Right hindlimb (tissue), 1 donor: ENCODE results near the gene NCK2.

ENCODE experiments used
- DNase-seq: peaks from one replicate; pipeline ENCODE4 v3.0.0-alpha.2; 2018

Gene NCK2

DNA sequence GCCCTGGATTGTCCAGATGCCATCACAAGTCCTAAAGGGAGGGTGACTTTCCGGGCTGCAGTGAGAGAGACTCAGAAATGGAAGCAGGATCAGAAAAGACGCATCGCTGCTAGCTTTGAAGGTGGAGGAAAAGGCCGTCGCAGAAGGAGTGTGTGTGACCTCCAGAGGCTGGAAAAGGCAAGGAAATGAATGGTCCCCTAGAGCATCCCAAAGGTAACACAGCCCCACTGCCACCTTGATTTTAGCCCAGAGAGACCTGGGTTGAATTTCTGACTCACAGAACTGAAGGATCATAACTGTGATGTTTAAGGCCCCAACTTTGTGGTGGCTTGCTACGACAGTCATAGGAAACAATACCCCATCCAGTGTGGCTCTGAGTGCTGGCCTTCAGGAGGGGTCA is 8.6 kb upstream of the NCK2 start:
- DNase-seq: no peak

DNA sequence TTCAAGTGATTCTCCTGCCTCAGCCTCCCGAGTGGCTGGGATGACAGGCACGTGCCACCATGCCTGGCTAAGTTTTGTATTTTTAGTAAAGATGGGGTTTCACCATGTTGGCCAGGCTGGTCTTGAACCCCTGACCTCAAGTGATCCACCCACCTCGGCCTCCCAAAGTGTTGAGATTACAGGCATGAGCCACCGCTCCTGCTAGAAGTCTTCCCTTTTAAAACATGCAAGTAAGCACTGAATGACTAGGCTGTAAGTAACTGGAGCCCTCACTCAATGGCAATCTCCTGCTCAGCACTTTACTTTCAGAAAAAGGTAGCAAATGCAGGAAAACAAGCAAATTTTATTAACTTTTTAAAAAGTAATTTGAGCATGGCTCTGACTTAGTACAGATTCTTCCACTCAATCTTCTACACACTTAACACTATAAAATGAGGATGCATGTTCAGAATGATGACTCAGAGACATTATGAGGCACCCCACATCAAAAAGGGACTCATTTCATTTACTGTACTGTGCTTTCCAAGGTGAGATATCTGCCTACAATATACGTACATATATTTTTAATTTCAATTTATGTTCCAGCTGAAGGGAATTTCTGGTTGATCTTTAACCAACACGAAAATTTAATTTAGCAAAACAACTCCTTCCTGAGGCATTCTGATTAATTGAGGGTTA is 6.6 kb upstream of the NCK2 start:
- no peak for DNase-seq

DNA sequence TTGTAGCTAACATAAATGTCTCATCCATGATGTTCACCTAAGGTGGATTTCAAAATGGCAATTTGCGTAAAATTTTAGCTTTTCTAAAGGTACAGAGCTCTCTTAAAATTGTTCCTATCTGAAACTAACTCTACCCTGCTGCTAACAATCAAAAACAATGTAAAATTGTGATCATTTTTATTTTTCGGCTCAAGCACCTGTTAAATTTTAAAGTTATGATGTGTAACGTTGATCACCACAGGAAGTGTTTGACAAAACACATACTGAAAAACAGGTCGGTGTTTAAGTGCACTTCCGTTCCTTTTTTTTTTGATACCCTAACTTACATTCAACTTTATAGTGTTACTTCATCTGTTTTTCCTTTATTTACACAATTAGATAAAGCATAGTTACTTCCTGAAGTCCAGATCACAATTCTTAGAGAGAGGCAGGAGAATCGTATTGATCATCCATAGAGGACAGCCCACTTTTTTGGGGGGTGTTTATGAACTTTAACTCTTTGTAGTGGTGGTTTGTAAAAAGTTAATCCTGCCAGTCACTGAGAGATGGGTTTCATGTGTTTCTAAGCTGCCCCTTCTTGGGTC is 6.0 kb upstream of the NCK2 start:
- DNase-seq: no peak

DNA sequence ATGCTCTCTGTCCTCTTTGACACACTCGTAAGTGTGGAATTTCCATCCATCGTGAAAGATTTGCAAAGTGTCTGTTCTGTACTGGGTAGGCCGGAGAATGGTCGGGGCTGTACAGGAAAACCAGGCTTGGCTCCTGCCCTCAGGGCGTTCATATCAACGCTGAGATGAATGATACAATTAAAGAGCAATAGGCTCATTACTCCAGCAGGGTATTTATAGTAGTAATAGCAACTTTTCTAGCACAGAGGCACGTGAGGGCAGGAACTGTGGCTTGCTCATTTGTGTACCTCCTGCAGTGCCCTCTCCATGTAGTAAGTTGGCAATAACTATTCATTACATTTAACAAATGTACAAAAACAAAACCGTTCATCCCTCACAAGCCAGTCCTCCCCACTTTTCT is 5.3 kb upstream of the NCK2 start:
- no peak for DNase-seq

DNA sequence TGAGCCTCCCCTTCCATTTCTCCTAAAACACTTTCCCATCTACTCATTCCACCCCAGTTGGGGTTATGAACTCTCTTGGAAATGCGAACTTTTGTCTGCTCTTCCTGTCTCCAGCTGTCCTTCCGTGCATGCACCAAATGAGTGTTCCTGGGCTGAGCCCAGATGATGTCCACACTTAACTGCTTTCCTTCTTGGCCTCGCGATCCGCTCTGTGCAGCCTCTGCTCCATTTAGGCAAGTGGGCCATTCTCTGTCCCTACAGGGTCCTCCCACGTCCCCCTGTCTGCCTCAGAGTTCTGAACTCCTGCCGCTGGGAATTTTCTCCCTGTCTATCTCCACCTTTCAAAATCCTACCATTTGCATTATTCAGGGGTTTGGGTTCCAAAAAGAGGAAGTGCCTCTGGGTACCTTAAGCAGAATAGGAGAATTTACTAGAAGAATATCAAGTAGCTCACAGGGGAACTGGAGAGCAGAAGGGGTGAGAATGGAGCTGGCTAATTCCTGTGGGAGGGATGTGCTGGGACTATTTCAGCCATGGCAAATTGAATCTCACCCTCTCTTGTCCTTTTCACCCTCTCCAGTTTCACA is 4.7 kb upstream of the NCK2 start:
- DNase-seq: no peak

DNA sequence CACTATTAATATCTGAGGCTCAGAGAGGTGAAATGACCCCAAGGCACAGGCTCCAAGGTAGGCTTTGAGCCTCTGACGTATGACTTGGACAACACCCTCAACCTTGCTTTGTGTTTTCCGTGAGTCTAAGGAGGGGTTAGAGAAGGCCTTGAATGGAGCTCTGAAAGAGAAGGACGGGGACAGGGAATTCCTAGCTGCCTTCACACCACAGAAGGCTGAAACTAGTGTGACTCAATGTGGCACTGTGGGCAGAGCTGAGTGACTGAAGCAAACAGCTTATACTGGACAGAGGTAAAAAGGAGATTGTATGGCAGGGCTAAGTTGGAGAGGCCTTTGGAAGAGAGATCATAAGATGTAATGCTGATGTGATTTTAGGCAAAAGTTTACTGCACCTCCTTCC is 3.5 kb upstream of the NCK2 start:
- DNase-seq: no peak

DNA sequence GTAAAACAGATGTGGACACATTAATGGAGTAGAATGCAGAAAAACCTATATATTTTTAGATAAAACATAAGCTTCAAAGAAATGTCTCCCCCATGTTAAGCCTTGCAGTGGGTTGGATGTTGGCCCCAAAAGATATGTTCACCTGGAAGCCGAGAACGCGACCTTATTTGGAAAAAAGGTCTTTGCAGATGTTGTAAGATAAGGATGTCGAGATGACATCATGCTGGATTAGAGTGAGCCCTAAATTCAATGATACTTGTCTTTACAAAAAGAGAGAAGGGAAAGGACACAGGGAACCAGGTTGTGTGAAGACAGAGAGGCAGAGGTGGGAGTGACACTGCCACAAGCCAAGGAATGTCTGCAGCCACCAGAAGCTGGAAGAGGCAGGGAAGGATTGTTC is 3.1 kb upstream of the NCK2 start:
- DNase-seq: no peak

DNA sequence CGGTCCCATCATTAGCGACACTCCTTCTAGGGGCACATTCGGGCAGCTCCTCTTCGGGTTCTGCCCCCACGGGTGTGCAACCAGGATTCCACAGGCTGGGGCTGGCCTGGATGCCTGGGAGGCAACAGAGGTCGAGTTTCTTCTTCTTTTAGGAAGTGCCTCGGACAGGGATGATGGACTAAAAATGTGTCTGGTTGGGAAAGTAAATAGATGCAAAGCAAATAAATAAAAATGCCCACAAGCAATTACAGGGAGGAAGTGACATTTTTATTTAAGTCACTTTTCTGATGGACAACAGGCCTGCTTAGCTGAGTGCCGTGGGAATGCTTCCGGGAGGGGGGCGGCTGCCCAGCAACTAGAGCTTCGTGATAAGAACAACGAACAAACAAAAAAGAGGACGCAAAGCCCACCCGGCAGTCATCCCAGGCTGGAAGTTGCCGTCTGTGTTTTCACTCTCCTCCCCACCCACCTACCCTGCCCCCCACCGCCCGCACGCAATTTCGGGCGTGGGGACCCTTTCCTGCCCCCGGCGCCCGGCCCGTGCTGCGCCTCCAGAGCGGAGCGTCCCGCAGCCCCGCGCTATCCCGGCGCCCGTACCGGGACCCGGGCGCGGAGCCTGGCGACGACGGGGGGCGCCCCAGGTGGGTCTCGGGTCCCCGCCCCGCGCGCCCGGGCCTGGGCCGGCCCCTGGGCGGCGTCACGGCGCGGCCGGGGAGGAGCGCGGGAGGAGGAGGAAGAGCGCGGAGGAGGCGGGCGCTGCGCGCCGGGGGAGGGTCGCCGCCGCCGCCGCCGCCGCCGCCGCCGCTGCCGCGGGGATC is 412 bp upstream of the NCK2 start:
- DNase-seq: peak; percentile 80

DNA sequence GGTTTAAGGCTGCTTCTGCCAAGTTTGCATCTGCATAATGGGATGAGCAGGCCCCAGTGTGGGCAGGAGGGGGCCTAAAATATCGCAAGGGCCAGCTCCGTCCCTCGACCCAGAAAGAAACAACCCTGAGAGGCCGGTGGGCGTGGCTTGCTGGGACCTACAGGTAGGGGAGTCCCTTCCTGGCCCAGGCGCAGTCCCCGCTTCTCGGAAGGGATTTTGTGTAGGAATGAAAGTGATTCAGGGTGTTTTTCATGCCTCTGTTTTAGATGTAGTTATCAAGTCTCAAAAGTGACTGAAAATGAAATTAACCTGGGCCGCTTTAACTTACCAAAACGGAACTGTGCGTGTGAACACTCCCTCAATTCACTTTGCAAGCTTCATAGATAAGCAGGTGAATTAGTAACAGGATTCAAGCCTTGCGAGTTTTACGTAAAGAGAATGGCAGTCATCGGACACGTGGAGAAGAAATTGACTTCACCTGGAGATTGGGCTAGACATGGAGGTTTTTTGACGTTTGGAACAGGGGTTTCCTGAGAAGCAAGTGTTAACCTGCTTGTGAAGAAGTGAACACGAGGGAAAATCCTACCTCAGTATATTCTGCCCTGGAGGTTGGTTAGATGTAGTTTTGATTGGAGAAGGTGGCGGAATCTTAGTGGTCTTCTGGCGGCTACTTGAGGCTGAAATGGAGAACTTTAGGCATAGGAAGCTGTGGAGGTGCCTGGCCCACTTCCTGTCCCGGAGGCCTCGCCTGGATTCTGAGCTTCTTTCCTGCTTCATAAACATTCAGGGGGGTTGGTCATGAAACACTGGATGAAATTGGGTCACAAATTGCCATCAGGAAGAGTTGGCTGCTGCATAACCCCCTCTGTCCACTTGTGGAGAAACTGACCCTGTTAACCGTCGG is 1.7 kb downstream of the NCK2 start:
- peak; percentile 39 for DNase-seq

DNA sequence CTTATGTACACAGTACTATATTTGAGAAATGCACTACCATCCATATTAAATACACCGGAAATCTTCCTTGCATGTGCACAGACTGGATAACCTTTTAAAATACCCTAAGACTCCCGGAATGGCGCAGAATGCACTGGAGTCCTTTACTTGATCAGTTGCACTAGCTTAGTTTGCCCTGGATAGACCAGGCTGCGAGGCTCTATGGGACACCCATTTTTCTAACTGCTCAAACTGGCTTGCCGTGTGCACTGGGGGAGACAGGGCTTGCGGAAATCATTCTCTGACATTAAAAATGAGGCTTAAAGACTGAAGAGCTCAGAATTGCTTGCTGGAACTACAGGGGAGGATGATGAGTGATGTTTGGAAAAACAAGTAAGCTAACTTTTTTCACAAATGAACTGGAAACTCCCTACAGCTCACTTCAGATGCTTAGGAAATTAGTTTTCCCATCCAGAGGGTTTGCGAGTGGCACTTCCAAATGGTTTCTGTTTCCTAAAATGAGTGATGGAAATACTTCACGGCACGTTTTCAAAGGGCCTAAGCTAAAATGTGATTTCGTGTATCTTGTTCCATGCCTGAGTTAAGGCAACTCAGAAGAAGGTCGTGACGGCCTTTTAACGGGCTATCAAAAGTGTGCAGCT is 2.7 kb downstream of the NCK2 start:
- no peak for DNase-seq

DNA sequence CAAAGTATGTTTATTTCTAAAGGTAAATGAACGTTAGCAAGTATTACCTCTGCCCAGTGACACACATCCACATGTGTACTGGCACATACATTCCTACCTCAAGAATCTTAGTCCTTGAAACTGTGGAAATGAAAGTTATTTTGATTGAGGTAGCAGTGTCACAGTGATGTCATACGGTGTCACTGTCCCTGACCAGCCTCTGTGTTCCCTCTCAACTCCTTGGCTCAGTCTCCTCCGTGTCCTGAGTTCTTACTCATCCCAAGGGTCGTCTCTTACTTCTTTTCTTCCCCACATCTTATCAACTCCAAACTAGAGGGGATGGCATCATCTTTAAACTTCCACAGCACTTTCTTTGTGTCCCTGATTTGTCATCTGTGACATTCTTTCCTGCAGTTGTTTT is 3.3 kb downstream of the NCK2 start:
- no peak for DNase-seq

DNA sequence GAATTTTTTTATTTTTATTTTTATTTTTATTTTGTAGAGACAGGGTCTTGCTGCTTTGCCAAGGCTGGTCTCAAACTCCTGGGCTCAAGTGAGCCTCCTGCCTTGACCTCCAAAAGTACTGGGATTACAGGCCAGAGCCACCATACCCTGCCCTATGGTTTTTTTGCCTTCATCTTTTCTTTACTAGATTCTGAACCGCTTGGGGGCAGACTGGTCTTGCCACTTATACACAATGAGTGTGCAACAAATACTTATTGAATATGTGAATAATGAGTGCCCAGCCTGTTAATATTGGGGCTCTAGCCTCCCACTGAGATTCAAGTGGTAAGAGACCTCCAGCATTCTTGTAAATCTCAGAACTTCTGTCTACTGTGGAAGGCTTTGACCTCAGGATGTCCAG is 3.9 kb downstream of the NCK2 start:
- DNase-seq: no peak

DNA sequence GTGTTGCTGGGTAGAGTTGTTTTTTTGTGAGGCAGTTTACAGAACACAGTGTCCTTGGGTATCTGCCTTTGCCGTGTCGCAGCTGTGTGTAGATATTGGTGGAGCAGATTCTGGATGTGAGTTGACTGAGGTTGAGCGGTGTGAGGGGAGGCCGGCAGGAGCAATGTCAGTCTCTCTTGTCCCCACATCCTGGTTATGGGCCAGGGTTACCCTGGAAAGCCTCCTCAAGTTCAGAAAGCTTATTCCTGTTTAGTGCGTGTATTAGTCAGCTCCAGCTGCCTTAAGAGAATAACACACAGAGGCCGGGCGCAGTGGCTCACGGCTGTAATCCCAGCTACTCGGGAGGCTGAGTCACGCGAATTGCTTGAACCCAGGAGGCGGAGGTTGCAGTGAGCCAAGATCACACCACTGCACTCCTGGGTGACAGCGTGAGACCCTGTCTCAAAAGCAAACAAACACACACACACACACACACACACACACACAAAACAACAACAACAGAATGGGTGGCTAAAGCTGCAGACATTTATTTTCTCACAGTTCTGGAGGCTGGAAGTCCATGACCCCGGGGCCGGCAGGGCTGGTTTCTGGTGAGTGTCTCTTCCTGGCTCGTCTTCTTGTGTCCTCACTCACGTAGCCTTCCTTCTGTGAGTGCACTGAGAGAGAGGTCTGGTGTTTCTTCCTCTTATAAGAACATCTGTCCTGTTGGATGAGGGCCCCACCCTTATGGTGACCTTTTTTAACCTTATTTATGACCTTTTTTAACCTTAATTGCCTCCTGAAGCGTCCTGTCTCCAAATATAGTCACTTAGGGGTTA is 5.1 kb downstream of the NCK2 start:
- DNase-seq: peak; percentile 2

DNA sequence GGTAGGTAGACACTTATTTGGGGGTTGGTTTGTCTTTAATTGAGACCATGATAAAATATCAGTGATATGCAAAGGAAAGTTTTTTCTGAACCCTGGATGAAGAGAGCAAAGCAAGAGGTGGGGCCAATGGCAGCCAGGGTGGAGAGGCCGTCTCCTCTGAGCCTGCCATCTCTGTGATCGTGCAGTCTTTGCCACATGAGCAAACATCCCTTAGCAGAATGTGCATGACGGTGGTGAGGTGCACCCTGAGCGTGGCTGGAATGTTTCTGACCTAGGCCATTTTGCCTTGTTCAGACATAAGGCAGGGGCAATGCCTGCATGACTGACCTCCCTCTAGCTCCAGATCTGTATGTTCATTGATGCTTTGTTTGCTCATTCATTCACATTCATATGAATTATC is 6.0 kb downstream of the NCK2 start:
- DNase-seq: peak; percentile 2

DNA sequence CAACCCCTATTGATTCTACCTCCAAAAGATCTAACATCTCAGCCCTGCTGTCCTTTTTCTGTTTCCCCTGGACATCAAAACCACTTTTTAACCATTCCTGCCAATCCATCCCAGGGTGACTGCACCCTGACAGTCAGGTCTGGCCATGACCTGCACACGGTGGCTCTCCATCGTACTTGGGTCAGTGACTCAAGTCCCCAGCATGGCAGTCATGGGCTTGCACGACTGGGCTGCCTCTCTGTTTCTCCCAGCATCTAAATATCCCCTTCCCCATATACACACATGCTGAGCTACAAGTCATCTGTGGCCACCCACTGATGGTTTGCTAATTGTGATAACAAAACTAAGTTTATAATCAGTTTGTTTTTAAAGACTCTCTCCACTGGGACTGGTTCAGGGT is 6.6 kb downstream of the NCK2 start:
- no peak for DNase-seq

DNA sequence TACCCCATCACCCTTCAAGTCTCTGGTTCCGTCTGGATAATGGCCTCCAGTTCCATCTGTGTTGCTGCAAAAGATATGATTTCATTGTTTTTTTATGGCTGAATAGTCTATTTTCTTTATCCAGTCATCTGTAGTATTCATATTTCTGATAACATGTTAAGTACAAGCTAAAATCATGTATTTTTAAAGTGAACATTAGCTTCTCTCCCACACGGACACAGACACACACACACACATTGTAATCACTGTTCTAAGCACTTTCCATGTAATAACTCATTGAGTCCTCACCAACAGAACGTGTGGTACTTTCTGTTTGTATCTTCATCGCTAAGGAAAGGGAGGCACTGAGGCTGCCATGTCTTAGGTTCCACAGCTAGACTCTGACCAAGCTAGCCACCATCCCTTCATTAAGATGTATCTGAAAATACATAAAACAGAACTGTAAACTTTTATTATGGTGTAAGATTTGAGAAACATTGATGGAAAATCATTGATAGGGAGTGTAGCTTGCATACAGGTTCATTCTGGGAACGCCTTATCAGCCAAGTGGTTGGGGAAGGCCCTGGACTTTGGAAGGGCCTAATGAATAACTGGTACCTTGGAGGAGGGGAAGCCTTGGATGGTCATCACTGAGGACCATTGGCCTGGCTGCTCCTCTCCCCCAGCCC is 8.1 kb downstream of the NCK2 start:
- DNase-seq: no peak

DNA sequence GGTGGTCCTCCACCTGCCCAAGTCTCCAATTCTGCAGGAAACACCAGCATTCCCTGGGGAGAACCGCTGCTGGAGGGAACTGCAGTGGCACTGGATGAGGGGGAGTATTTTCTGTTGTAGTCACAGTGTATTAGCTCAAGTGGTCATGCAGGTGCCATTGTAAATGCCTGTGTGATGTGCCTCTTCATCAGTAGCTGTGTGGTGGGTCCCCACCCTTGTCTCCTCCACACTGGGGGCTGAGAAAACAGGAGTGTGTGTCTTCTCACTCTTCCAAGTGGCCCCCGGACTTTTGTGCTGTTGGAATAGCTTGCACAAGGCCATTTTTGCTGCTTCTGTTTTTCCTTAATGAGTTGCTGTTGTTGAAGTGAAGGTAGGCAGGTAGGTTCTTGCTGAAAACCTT is 8.7 kb downstream of the NCK2 start:
- peak; percentile 4 for DNase-seq

DNA sequence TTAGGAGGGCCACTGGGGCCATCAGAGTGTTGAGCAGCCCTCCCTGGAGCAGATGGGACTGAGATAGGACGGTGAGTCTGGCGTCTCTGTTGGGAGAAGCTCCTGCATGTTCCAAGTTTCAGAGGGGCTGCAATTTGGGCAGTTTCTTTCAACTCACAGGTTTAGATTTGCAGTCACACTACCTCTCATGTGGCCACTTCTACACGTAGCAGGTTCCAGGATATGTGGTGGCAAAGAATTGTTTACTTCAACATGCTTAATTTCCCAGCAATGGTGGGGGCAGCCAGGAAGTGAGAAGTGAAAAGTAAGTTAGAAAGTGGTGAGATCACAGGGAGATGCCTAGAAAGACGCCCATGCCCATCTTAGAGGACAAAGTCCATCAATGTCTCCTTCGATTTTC is 9.3 kb downstream of the NCK2 start:
- DNase-seq: no peak

DNA sequence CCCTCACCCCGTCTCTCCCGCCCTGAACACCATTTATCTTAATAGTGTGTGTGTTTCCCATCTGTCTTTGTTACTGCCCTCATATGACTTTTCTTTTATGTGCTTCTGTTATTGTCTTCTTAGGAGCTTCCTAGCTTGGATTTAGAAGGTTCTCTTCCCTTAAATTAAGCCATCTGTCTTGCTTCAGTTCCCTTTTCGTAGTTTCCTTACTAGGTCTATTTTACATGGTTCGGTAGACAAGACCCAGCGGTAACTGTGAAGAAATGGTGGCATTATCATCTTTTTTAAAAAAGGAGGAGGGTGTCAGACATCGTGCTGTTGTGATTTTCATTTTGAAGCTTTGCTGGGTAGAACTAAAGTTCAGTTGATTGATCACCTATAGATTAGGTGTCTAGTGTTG is 10.3 kb downstream of the NCK2 start:
- DNase-seq: no peak

DNA sequence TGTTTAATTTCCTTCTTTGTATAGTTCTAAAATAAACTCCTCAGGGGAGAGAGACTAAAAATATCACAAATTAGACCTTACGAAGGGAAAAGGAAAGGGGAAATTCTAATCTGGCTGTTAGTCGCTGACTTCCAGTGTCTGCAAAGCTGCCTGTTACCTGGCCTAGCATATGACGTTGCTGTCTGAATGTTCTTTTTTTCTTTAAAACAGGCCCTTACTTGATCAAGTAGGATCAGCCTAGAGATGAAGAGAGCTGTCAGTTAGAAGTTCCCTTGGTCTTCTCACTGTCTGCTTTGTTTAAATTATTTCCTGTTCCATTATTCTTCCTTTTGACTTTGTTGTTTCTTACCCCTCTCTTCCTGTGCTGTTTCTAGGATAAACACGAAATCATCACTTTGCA is 11.2 kb downstream of the NCK2 start:
- no peak for DNase-seq

DNA sequence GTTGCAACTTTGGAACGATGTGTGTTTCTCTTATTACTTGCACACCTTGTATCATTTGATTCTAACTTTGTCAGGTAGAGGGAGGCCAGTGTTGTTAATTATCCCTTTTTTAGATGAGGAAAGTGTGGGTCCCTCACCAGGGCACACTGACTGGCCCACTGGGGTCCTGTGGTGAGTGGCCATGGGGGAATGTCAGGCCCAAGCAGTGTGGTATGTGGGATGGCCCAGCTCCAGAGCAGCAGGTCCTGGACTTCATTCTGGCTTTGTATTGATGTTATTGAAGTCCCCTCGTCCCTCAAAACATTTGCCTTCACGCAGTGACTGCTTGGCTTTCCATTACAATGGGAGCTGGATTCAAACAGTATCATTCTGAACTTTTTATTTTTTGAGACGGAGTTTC is 11.7 kb downstream of the NCK2 start:
- DNase-seq: no peak
